K562 (cell line): ENCODE data around the gene FOXK2. TPM values are rescaled to one million over a fixed set of nuclear protein-coding genes. Genes with fewer than 3 reads are reported as not detected.

Source experiments
- BRF2 ChIP-seq: IDR thresholded peaks from 3 replicates; pipeline ENCODE4 v1.6.1; 2011; ENCODE audit warnings: borderline replicate concordance, mild to moderate bottlenecking; ENCODE audit not compliant: insufficient read length, insufficient read depth
- DNMT1 ChIP-seq: fragments of 450-650 bp; IDR thresholded peaks from 2 replicates; pipeline ENCODE4 v1.6.1; 2016; ENCODE audit warnings: antibody characterized with exemption, mild to moderate bottlenecking
- EZH2 ChIP-seq: IDR thresholded peaks from 2 replicates; pipeline ENCODE4 v1.6.1; 2012; ENCODE audit warnings: low read depth, mild to moderate bottlenecking, inconsistent platforms, low read length, borderline replicate concordance
- FUS ChIP-seq: fragments of 200-400 bp; formaldehyde crosslinking; optimal IDR thresholded peaks from 2 replicates; pipeline ENCODE3; 2017; ENCODE audit warnings: low read depth, low read length
- MCM5 ChIP-seq: fragments of 450-650 bp; IDR thresholded peaks from 2 replicates; pipeline ENCODE4 v1.6.1; 2016; ENCODE audit warnings: low read depth
- MTA2 ChIP-seq: fragments of 450-650 bp; IDR thresholded peaks from 2 replicates; pipeline ENCODE4 v1.6.1; 2016; ENCODE audit warnings: low read depth
- PHF21A ChIP-seq: fragments of 450-650 bp; IDR thresholded peaks from 2 replicates; pipeline ENCODE4 v1.6.1; 2017; ENCODE audit warnings: low read depth, borderline replicate concordance
- POLR2B ChIP-seq: fragments of 450-650 bp; IDR thresholded peaks from 2 replicates; pipeline ENCODE4 v1.6.1; 2018; ENCODE audit warnings: low read depth; ENCODE audit not compliant: partially characterized antibody
- RREB1 ChIP-seq: fragments of 250-450 bp; sonication (Bioruptor Pico); IDR thresholded peaks from 2 replicates; pipeline ENCODE4 v1.4.0; 2020
- TEAD2 ChIP-seq: fragments of 450-650 bp; IDR thresholded peaks from 2 replicates; pipeline ENCODE4 v1.6.1; 2016; ENCODE audit warnings: missing genetic modification characterization, control low read depth, missing compliant biosample characterization
- polyA plus RNA-seq, 8 experiments: library from polyadenylated mRNA; depleted of rRNA in 4 of 8; stranded (reverse) in 5 of 8; unstranded in 3 of 8; fragments of >200 nt; fragmentation: Nextera tagmentation in 2 of 8; fragmentation: Illumina TruSeq in 1 of 8; extraction: Ambion mirVana in 2 of 8; extraction: Trizol in 1 of 8; gene quantifications; 2 replicates each; pipeline versions ENCODE4 v1.2.1 to v1.2.3, GENCODE V29; 2011 to 2014; ENCODE audit warnings: inconsistent platforms in 1 of 8, missing spikeins in 1 of 8
- total RNA-seq, 7 experiments: library from RNA; depleted of rRNA in 6 of 7; stranded (reverse); fragments of >200 nt in 6 of 7; fragmentation: Illumina TruSeq in 2 of 7; extraction: Trizol in 2 of 7; gene quantifications; 2 replicates each; pipeline versions ENCODE4 v1.2.1 to v1.2.3, GENCODE V29; 2011 to 2021; ENCODE audit warnings: low replicate concordance in 1 of 7
- TF ChIP-seq, protein P1 (sequence below): sonication (generic); formaldehyde crosslinking; IDR thresholded peaks from 2 replicates; pipeline ENCODE4 v1.8.0; 2023; ENCODE audit warnings: mild to moderate bottlenecking, missing genetic modification reagents

The FOXK2 gene
- total and polyA plus RNA-seq, 9 of the 15 experiments (the other 6 are each of a cell fraction or from before 2014, with no cell fraction given) = 3.0 to 86.0 (median 44.1) TPM

DNA sequence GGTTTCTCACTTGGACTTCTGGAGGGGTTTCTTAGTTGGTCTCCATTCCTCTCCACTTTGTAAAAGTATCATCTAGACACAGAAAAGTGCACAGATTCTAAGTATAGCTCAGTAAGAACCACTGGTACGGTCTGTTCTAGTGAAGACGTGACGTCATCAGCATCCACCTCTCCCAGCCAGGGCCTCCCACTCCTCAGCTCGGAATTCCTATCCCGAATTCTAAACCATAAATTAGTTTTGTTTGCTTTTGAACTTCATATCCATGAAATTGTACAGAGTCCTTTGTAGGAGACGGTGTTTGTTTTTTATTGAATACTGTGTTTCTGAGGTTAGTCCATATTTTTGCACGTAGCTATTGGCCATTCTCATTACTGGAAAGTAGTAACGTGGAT lies 25.5 kb downstream of the FOXK2 start (continued):
- no peak for TF ChIP-seq RREB1 (CRISPR knock-in tag)
- no peak for TF ChIP-seq MTA2
- no peak for TF ChIP-seq BRF2
- TF ChIP-seq PHF21A = no peak
- TF ChIP-seq MCM5 = no peak
- TF ChIP-seq TEAD2 (tag) = no peak
- TF ChIP-seq, protein P1, sequence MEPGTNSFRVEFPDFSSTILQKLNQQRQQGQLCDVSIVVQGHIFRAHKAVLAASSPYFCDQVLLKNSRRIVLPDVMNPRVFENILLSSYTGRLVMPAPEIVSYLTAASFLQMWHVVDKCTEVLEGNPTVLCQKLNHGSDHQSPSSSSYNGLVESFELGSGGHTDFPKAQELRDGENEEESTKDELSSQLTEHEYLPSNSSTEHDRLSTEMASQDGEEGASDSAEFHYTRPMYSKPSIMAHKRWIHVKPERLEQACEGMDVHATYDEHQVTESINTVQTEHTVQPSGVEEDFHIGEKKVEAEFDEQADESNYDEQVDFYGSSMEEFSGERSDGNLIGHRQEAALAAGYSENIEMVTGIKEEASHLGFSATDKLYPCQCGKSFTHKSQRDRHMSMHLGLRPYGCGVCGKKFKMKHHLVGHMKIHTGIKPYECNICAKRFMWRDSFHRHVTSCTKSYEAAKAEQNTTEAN (CRISPR knock-in tag) = no peak
- no peak for TF ChIP-seq FUS
- no peak for TF ChIP-seq POLR2B
- no peak for TF ChIP-seq DNMT1
- no peak for TF ChIP-seq EZH2
